HG03066 (cell line): ENCODE data around the gene SORCS2.

ENCODE experiments used
- ATAC-seq: cut with Tn5 transposase; IDR thresholded peaks from one replicate; pipeline ENCODE4 v1.9.1; 2021; ENCODE audit warnings: low read depth; ENCODE audit not compliant: unreplicated experiment

SORCS2 gene

GRCh38 chr4:7192252-7193029, at the start of gene SORCS2:
SORCS2 (plus strand) TSS chr4:7192538.
- no peak for ATAC-seq

- no peak for ATAC-seq
Observed at GRCh38 chr4:7144374-7145290, 47.7 kb upstream of the SORCS2 start.

- ATAC-seq = no peak
Observed at GRCh38 chr4:7145291-7145934, 46.9 kb upstream of the SORCS2 start.

GRCh38 chr4:7146059-7146785, 46.1 kb upstream of the SORCS2 start:
- no peak for ATAC-seq

- ATAC-seq = no peak
Observed at GRCh38 chr4:7146786-7147115, 45.6 kb upstream of the SORCS2 start.

GRCh38 chr4:7147261-7147660, 45.1 kb upstream of the SORCS2 start:
- ATAC-seq = no peak

- ATAC-seq = no peak
Observed at GRCh38 chr4:7147661-7148310, 44.6 kb upstream of the SORCS2 start.

- ATAC-seq = no peak
Observed at GRCh38 chr4:7148337-7148736, 44.0 kb upstream of the SORCS2 start.

GRCh38 chr4:7150036-7150635, 42.2 kb upstream of the SORCS2 start:
- ATAC-seq = no peak

- ATAC-seq = no peak
Observed at GRCh38 chr4:7151668-7152227, 40.6 kb upstream of the SORCS2 start.

GRCh38 chr4:7153711-7154110, 38.6 kb upstream of the SORCS2 start:
- no peak for ATAC-seq

- ATAC-seq = no peak
Observed at GRCh38 chr4:7154351-7154981, 37.9 kb upstream of the SORCS2 start.

GRCh38 chr4:7155590-7156071, 36.7 kb upstream of the SORCS2 start:
- ATAC-seq = no peak

GRCh38 chr4:7156328-7156727, 36.0 kb upstream of the SORCS2 start:
- no peak for ATAC-seq

GRCh38 chr4:7156761-7157488, 35.4 kb upstream of the SORCS2 start:
- no peak for ATAC-seq

- ATAC-seq = no peak
Observed at GRCh38 chr4:7157666-7158065, 34.7 kb upstream of the SORCS2 start.

GRCh38 chr4:7158081-7158750, 34.1 kb upstream of the SORCS2 start:
- no peak for ATAC-seq

- no peak for ATAC-seq
Observed at GRCh38 chr4:7158991-7159390, 33.3 kb upstream of the SORCS2 start.
